Choroid plexus epithelial cell (primary cell): ENCODE results near the gene SGPL1.
A peak's percentile ranks its signal among the peaks of the same experiment; 100 is the strongest.

Experiments
- DNase-seq: peaks from one replicate; pipeline ENCODE4 v3.0.0-alpha.2; 2010; ENCODE audit warnings: low read depth
- H3K4me3 ChIP-seq: 2 replicates; pipeline ENCODE4 v1.5.1; 2011; ENCODE audit warnings: low read depth, mild to moderate bottlenecking, control low read depth, low read length, moderate library complexity
- CTCF ChIP-seq: conservative IDR thresholded peaks from 2 replicates; pipeline ENCODE4 v1.5.1; 2011; ENCODE audit warnings: low read depth, mild to moderate bottlenecking, control low read depth, inconsistent platforms, low read length, moderate library complexity

SGPL1 gene

GRCh38 chr10:70901276-70901878 is 85.6 kb downstream of the SGPL1 start:
- no peak overlapping the region for H3K4me3 ChIP-seq
- no peak for DNase-seq
- no peak for TF ChIP-seq CTCF

- TF ChIP-seq CTCF: no peak
- no peak overlapping the region for H3K4me3 ChIP-seq
- no peak for DNase-seq
These were observed 87.0 kb downstream of the SGPL1 start for GRCh38 chr10:70902661-70903261.

DNA sequence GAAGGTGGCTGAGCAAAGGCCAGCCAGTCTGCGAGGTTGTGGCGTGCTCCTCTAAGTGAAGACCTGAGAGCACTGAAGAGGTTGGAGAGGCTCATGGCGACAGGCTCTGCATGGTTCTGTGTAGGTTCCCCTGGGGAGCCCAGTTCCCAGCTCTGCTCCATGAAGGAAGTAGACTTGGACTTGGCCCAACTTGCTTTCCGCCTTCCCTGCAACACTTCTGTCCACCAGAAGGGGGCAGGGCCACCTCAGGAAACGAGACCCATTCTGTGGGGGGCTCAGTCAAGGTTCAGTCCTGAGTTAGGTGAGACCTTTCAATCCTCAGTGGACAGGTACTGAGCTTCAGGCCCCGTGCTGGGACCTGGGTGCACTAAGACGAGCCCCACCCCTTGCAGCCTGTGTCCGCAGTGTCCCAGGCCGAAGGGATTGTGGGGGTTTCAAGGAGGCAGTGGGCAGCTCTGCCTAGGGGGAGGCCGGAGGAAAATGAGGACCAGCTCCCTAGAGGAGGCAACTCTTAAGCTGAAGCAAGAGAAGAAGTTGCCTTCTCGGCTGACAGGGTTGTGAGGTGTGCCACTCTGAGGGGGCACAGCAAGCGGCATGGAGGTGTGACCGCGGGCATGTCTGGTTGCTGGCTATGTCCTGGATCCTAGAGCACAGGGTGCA is 87.6 kb downstream of the SGPL1 start:
- peak; percentile 64 for DNase-seq
- TF ChIP-seq CTCF: peak; percentile 93

DNA sequence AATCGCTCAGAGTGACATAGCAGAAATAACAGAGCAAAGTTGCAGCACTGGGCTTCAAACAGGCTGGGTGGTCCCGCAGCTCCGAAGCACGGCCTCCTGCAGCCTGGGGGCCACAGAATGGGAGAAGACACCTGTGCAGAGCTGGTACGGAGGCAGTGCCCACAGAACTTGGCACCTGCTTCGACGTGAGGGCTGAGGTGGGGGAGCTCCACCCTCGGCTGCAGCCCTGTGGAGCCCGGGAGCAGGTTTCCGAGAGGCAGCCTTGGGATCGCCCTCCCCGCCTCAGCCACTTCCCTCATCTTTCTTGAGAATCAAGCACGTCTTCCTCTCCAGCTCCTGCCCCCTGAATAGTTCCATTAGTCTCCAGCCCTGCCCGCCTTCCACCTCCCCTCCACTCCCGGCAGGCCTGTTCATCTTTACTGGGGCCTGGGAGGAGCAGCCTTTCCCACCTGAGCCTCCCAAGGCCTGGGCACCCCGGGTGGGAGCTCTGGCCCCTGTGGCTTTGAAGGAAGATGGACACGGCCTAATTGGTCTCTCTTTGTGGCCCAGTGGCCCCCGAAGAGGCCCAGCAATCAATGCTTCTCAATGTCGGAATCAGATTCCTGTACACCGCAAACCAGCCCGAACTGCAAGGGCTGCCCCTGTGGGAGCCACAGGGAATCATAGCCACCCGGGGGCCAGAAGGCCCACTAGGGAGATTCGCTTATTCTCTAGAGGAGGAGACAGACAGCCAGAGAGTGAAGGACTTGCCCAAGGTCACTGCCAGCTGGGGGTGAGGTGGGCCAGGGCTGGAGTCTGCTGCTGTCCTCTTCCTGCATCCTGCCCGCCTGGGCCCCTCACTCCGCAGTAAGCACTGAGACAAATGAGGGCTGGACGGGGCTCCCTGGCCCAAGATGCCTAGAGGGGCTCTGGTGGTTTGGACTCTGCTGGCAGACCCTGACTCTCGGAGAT is 89.6 kb downstream of the SGPL1 start:
- TF ChIP-seq CTCF: no peak
- DNase-seq: no peak
- no peak overlapping the region for H3K4me3 ChIP-seq

More for the DNA sequence above, 87.6 kb downstream of the SGPL1 start:
- no peak overlapping the region for H3K4me3 ChIP-seq

- TF ChIP-seq CTCF: no peak
- H3K4me3 ChIP-seq: no peak overlapping the region
- no peak for DNase-seq
These were observed 90.5 kb downstream of the SGPL1 start for GRCh38 chr10:70906031-70906783.

DNA sequence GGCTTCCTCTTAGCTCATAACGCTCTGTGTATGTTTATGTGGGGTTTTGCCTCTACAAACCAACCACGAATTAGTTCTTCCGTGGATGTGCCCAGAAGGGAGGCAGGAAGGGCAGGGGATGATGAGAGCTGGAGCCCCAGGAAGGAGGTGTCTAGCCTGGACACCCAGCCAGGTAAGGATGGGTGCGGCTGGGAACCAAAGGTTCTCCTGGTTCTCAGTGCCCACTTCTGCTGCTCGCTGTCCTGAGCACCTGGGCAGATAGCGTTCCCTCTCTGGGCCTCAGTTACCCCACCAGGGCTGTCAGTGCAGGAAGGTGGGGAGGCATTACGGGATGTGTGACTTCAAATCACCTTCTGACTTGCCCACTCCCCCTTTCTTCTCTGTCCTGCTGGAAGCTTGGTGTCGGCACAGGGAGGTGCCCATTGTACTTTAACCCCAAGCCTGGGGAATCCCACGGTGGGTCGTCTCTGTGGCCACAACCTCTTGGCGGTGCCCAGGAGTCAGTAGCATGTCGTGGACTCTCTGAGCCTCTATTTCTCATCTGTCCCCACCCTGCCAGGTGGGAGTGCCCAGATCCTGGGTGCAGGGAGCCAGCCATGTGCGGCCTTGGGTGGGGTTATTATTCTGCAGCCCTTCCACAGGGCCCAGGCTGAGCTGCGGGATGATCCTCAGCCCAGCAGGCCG is 91.3 kb downstream of the SGPL1 start:
- no peak overlapping the region for H3K4me3 ChIP-seq

More for the DNA sequence above, 91.3 kb downstream of the SGPL1 start:
- TF ChIP-seq CTCF: no peak
- DNase-seq: no peak
